Motor neuron (in vitro differentiated cells): Measurements from ENCODE around the gene C1QBP. TPM values are rescaled to one million over a fixed set of nuclear protein-coding genes. Genes with fewer than 3 reads are reported as not detected.
A peak's percentile ranks its signal among the peaks of the same experiment; 100 is the strongest.

ENCODE experiments used
- ATAC-seq, 8 experiments: fragments of 200-7000 bp; cut with Tn5 transposase; replicated peaks in 6 of 8; 2 replicates each; pipeline ENCODE4 v1.8.0; 2021; ENCODE audit warnings: mild to moderate bottlenecking in 8 of 8, moderate library complexity in 8 of 8
- H3K27ac ChIP-seq, 2 donors: fragments of 250-450 bp; sonication (Bioruptor Pico); 2 replicates each; pipeline ENCODE4 v1.9.0; 2021; ENCODE audit warnings: antibody characterized with exemption in 2 of 2, mild to moderate bottlenecking in 2 of 2, moderate library complexity in 1 of 2
- H3K4me1 ChIP-seq, 2 donors: fragments of 250-450 bp; sonication (Bioruptor Pico); replicated peaks in 1 of 2; 2 replicates each; pipeline ENCODE4 v1.6.1; 2021; ENCODE audit warnings: antibody characterized with exemption in 2 of 2, mild to moderate bottlenecking in 2 of 2, moderate library complexity in 1 of 2
- H3K4me3 ChIP-seq, 5 donors: fragments of 250-450 bp; sonication (Bioruptor Pico); 2 replicates each; pipeline ENCODE4 v1.9.0; 2021; ENCODE audit warnings: antibody characterized with exemption in 5 of 5, mild to moderate bottlenecking in 5 of 5, moderate library complexity in 4 of 5
- WGBS, 10 experiments: fragments of 450-650 bp; shearing (Covaris generic); methylation state at CpG; one replicate each; pipeline ENCODE4 v1.0.0; 2022; 5-methylcytosine and 5-hydroxymethylcytosine counted together
- in situ Hi-C, 9 experiments: fragments of 400-800 bp; cut with MboI; loops; one replicate each; pipeline ENCODE4 v1.15.0; 2021; ENCODE audit warnings: low sequenced_read_pairs in 9 of 9, low pct_unique_long_range_greater_than_20kb in 2 of 9; ENCODE audit not compliant: unreplicated experiment in 9 of 9
- total RNA-seq, 8 experiments: library from RNA; unstranded; fragments of 300-600 nt; gene quantifications; 2 replicates each; pipeline versions ENCODE4 v1.2.3 to v1.2.4, GENCODE V29; 2022

The C1QBP gene
- total RNA-seq, 8 experiments from 2014 or later = 92.1 to 408 (median 133) TPM

DNA sequence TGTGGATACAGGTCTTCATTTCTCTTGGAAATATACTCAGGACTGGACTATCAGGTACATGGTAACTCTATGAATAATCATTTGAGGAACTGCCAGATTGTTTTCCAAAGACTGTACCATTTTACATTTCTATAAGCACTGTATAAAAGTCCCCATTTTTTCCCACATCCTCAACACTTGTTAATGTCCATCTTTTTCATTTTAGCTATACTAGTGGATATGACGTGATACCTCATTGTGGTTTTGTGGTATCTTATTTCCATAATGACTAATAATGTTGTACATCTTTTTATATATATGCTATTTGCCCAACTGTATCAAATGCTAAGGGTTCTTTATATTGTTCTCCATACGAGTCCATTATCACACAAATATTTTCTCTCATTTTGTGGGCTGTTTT, 42.3 kb downstream of the C1QBP start:
- 78 to 100% (median 92%) methylated on average over 1 to 2 of the region's 2 CpGs for WGBS, 10 experiments

DNA sequence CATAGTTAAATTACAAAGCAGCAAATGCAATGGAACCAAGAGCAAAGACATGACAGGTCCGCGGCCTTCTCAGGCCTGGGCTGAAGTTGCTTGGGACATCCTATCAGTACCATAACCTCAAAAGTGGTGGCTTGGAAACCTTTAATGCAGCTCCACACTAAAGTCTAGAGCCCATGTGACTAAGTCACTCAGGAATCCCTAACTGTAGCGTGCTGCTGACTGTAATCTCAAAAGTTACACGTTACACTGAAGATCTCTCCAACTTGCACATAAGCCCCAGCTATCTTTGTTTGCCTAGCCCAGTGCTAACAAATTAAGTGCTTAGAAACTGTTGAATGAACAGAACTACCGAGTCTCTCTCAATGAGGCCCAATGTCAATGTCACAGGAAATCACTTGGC, 47.3 kb downstream of the C1QBP start:
- Histone ChIP-seq H3K4me3 (no peak overlapping the region), H3K4me1 (no peaks in the 10 kb centered on the region), H3K27ac (no peak overlapping the region)
- ATAC-seq = peak in 1 of 8 experiments; percentile 42
- WGBS, 10 experiments = 85 to 100% (median 100%) methylated on average over 1 to 3 of the region's 5 CpGs; no CpG with 5 or more reads in 2 of the 10 experiments
- in situ Hi-C loops = no loop called here

More for the DNA sequence above, 42.3 kb downstream of the C1QBP start:
- Histone ChIP-seq H3K4me3 (no peak overlapping the region), H3K27ac (no peak overlapping the region), H3K4me1 (no peaks in the 10 kb centered on the region)
- in situ Hi-C loops = no loop called here
- no peak for ATAC-seq

Other genes starting within 250 kb of the C1QBP start
- gene ZNF594, start 247.3 kb downstream of the C1QBP start, total RNA-seq = 10 to 100 TPM in 7 of 8 experiments, 1 to 10 TPM in 1; 9.5 to 18.9 (median 14.0) TPM
- 1 to 10 TPM in 1 of 8 experiments, under 1 TPM in 6, not detected in 1; 0.21 to 1.2 (median 0.43) TPM for gene SCIMP, start 204.3 kb downstream of the C1QBP start, total RNA-seq
- gene RABEP1, start 156.9 kb downstream of the C1QBP start, total RNA-seq = 10 to 100 TPM; 38.5 to 65.4 (median 47.4) TPM
- 100 to 1,000 TPM in 2 of 8 experiments, 10 to 100 TPM in 6; 42.0 to 146 (median 64.9) TPM for gene NUP88, start 19.5 kb downstream of the C1QBP start, total RNA-seq
- 100 to 1,000 TPM in 4 of 8 experiments, 10 to 100 TPM in 4; 54.7 to 126 (median 99.1) TPM for gene RPAIN, start 19.0 kb downstream of the C1QBP start, total RNA-seq
- 10 to 100 TPM in 4 of 8 experiments, 1 to 10 TPM in 4; 6.6 to 34.9 (median 11.9) TPM for gene DHX33, start 29.8 kb upstream of the C1QBP start, total RNA-seq
- gene DERL2, start 47.0 kb upstream of the C1QBP start, total RNA-seq = 10 to 100 TPM; 30.1 to 54.8 (median 40.2) TPM
- 10 to 100 TPM; 19.6 to 25.5 (median 21.1) TPM for gene MIS12, start 47.4 kb upstream of the C1QBP start, total RNA-seq
- gene NLRP1, start 145.4 kb upstream of the C1QBP start, total RNA-seq = 100 to 1,000 TPM in 1 of 8 experiments, 10 to 100 TPM in 6, 1 to 10 TPM in 1; 8.4 to 993 (median 67.8) TPM